Motor neuron (in vitro differentiated cells): Measurements from ENCODE around the gene ALKBH1. TPM values are rescaled to one million over a fixed set of nuclear protein-coding genes. Genes with fewer than 3 reads are reported as not detected.
"Not testable (repeated sequence)": the region's sequence is repeated elsewhere in the genome, so short reads cannot be mapped to it uniquely, and the experiment has no call there.

Experiments used
- ATAC-seq, 8 experiments: fragments of 200-7000 bp; cut with Tn5 transposase; replicated peaks in 6 of 8; 2 replicates each; pipeline ENCODE4 v1.8.0; 2021; ENCODE audit warnings: mild to moderate bottlenecking in 8 of 8, moderate library complexity in 8 of 8
- H3K27ac ChIP-seq, 2 donors: fragments of 250-450 bp; sonication (Bioruptor Pico); 2 replicates each; pipeline ENCODE4 v1.9.0; 2021; ENCODE audit warnings: antibody characterized with exemption in 2 of 2, mild to moderate bottlenecking in 2 of 2, moderate library complexity in 1 of 2
- H3K4me1 ChIP-seq, 2 donors: fragments of 250-450 bp; sonication (Bioruptor Pico); replicated peaks in 1 of 2; 2 replicates each; pipeline ENCODE4 v1.6.1; 2021; ENCODE audit warnings: antibody characterized with exemption in 2 of 2, mild to moderate bottlenecking in 2 of 2, moderate library complexity in 1 of 2
- H3K4me3 ChIP-seq, 5 donors: fragments of 250-450 bp; sonication (Bioruptor Pico); 2 replicates each; pipeline ENCODE4 v1.9.0; 2021; ENCODE audit warnings: antibody characterized with exemption in 5 of 5, mild to moderate bottlenecking in 5 of 5, moderate library complexity in 4 of 5
- WGBS, 10 experiments: fragments of 450-650 bp; shearing (Covaris generic); methylation state at CpG; one replicate each; pipeline ENCODE4 v1.0.0; 2022; 5-methylcytosine and 5-hydroxymethylcytosine counted together
- in situ Hi-C, 9 experiments: fragments of 400-800 bp; cut with MboI; loops; one replicate each; pipeline ENCODE4 v1.15.0; 2021; ENCODE audit warnings: low sequenced_read_pairs in 9 of 9, low pct_unique_long_range_greater_than_20kb in 2 of 9; ENCODE audit not compliant: unreplicated experiment in 9 of 9
- total RNA-seq, 8 experiments: library from RNA; unstranded; fragments of 300-600 nt; gene quantifications; 2 replicates each; pipeline versions ENCODE4 v1.2.3 to v1.2.4, GENCODE V29; 2022

The ALKBH1 gene
- total RNA-seq, 8 experiments from 2014 or later, result 9.9 to 15.1 (median 11.8) TPM

GRCh38 chr14:77635869-77636268, 72.0 kb downstream of the ALKBH1 start:
- H3K4me3 ChIP-seq, H3K4me1 ChIP-seq, H3K27ac ChIP-seq, in situ Hi-C loops, ATAC-seq: not testable (repeated sequence)
- 81 to 100% (median 90%) methylated on average over 1 to 4 of the region's 4 CpGs; no CpG with 5 or more reads in 5 of the 10 experiments for WGBS, 10 experiments

DNA sequence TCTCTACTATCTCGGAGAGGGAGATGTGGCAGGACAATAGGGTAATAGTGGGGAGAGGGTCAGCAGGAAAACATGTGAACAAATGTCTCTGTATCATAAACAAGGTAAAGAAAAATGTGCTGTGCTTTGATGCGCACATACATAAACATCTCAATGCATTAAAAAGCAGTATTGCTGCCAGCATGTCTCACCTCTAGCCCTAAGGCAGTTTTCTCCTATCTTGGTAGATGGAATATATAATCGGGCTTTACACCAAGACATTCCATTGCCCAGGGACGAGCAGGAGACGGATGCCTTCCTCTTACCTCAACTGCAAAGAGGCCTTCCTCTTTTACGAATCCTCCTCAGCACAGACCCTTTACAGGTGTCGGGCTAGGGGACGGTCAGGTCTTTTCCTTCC, 72.4 kb downstream of the ALKBH1 start:
- in situ Hi-C loops, H3K4me1 ChIP-seq, H3K4me3 ChIP-seq, ATAC-seq, H3K27ac ChIP-seq: not testable (repeated sequence)
- 50 to 100% (median 88%) methylated on average over 1 to 4 of the region's 8 CpGs; no CpG with 5 or more reads in 6 of the 10 experiments for WGBS, 10 experiments

DNA sequence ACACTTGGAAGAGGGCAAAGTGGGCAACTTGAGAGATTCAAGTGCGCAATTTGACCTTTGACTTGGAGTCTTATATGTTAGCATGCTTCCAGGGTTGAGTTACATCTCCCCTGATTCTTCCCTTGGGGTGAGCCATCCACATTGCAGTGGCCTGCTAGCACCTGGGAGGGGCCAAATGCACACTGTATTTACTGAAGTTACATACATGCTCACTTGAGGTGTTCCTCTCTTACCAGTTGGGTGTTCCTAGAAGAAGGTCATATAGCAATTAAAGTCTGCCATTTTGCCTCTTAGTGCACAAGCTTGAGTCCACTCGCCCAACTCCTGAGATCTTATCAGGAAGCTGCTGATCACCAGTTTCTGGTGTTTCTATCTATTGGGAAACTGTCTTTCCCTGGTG, 77.7 kb downstream of the ALKBH1 start:
- in situ Hi-C loops, result no loop called here
- H3K4me3 ChIP-seq, result no peak overlapping the region
- no peaks in the 10 kb centered on the region for H3K4me1 ChIP-seq
- WGBS, 10 experiments, result 0 to 100% (median 89%) methylated on average over 1 to 2 of the region's 2 CpGs; no CpG with 5 or more reads in 3 of the 10 experiments
- H3K27ac ChIP-seq, result no peak overlapping the region
- no peak for ATAC-seq

- WGBS, 10 experiments, result 0 to 83% (median 66%) methylated on average over 1 to 3 of the region's 3 CpGs; no CpG with 5 or more reads in 3 of the 10 experiments
- in situ Hi-C loops, result no loop called here
- no peak overlapping the region for H3K27ac ChIP-seq
- H3K4me3 ChIP-seq, result no peak overlapping the region
- H3K4me1 ChIP-seq, result no peaks in the 10 kb centered on the region
- no peak for ATAC-seq
These were observed 82.5 kb downstream of the ALKBH1 start for GRCh38 chr14:77625360-77625759.

- H3K4me3 ChIP-seq, result no peak overlapping the region
- peak in 2 of 8 experiments; percentile 20 to 76 for ATAC-seq
- in situ Hi-C loops, result no loop called here
- 0 to 100% (median 67%) methylated on average over 1 of the region's 1 CpG; no CpG with 5 or more reads in 5 of the 10 experiments for WGBS, 10 experiments
- H3K27ac ChIP-seq, result no peak overlapping the region
- no peaks in the 10 kb centered on the region for H3K4me1 ChIP-seq
These were observed 84.6 kb downstream of the ALKBH1 start for GRCh38 chr14:77623201-77623600.

Other genes with a start within 250 kb of the ALKBH1 start
- 100 to 1,000 TPM in 5 of 8 experiments, 10 to 100 TPM in 3; 76.3 to 203 (median 126) TPM for gene AHSA1, start 249.9 kb downstream of the ALKBH1 start, total RNA-seq
- gene ISM2, start 209.2 kb downstream of the ALKBH1 start, total RNA-seq, result 10 to 100 TPM in 1 of 8 experiments, 1 to 10 TPM in 3, under 1 TPM in 4; 0.17 to 19.0 (median 0.92) TPM
- gene SPTLC2, start 91.4 kb downstream of the ALKBH1 start, total RNA-seq, result 10 to 100 TPM; 14.5 to 46.9 (median 20.0) TPM
- gene SLIRP, start 80 bp upstream of the ALKBH1 start, total RNA-seq, result 100 to 1,000 TPM; 236 to 815 (median 405) TPM
- gene SNW1, start 53.1 kb upstream of the ALKBH1 start, total RNA-seq, result 10 to 100 TPM; 56.0 to 75.6 (median 66.9) TPM
- gene ADCK1, start 92.1 kb upstream of the ALKBH1 start, total RNA-seq, result 10 to 100 TPM in 1 of 8 experiments, 1 to 10 TPM in 7; 4.1 to 13.1 (median 5.3) TPM